ENCODE results near the gene NOC2L.

- TF ChIP-seq, protein P1, sequence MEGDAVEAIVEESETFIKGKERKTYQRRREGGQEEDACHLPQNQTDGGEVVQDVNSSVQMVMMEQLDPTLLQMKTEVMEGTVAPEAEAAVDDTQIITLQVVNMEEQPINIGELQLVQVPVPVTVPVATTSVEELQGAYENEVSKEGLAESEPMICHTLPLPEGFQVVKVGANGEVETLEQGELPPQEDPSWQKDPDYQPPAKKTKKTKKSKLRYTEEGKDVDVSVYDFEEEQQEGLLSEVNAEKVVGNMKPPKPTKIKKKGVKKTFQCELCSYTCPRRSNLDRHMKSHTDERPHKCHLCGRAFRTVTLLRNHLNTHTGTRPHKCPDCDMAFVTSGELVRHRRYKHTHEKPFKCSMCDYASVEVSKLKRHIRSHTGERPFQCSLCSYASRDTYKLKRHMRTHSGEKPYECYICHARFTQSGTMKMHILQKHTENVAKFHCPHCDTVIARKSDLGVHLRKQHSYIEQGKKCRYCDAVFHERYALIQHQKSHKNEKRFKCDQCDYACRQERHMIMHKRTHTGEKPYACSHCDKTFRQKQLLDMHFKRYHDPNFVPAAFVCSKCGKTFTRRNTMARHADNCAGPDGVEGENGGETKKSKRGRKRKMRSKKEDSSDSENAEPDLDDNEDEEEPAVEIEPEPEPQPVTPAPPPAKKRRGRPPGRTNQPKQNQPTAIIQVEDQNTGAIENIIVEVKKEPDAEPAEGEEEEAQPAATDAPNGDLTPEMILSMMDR (IDR thresholded peaks at IDR 0.05) = no peak
- no peak for TF ChIP-seq POLR2A (IDR thresholded peaks at IDR 0.05)
Measured at GRCh38 chr1:931380-932172, 27.5 kb downstream of the NOC2L start.

Measured in vagina (tissue), 2 donors.